Neural cell (in vitro differentiated cells): ENCODE measurements around the gene CCDC88C. TPM values are rescaled to one million over a fixed set of nuclear protein-coding genes. Genes with fewer than 3 reads are reported as not detected.

ENCODE experiments used
- H2AFZ ChIP-seq: fragments of 200-600, 300-800 bp; sonication (generic), shearing (Covaris generic); 2 replicates; pipeline ENCODE4 v1.6.0; 2014; ENCODE audit warnings: low read depth, mild to moderate bottlenecking, antibody characterized with exemption, low read length, moderate library complexity
- H3F3A ChIP-seq: fragments of 200-600 bp; shearing (Covaris generic); 2 replicates; pipeline ENCODE4 v1.6.1; 2016; ENCODE audit warnings: mild to moderate bottlenecking, moderate library complexity, mixed read lengths, antibody characterized with exemption, low read length; ENCODE audit not compliant: insufficient read depth, poor library complexity, severe bottlenecking
- H3K27ac ChIP-seq: fragments of 200-600, 300-800 bp; sonication (generic), shearing (Covaris generic); 2 replicates; pipeline ENCODE4 v1.5.1; 2014; ENCODE audit warnings: mild to moderate bottlenecking, low read length, moderate library complexity
- H3K27me3 ChIP-seq: fragments of 300-800, 200-600 bp; sonication (generic), shearing (Covaris generic); 2 replicates; pipeline ENCODE4 v1.6.0; 2014; ENCODE audit warnings: mild to moderate bottlenecking, low read depth, low read length, moderate library complexity; ENCODE audit not compliant: insufficient read depth
- H3K36me3 ChIP-seq: fragments of 300-800, 200-600 bp; sonication (generic), shearing (Covaris generic); 2 replicates; pipeline ENCODE4 v1.5.1; 2014; ENCODE audit warnings: mild to moderate bottlenecking, antibody characterized with exemption, low read length, moderate library complexity; ENCODE audit not compliant: insufficient read depth
- H3K4me2 ChIP-seq: fragments of 300-800, 200-600 bp; sonication (generic), shearing (Covaris generic); 2 replicates; pipeline ENCODE4 v1.6.0; 2014; ENCODE audit warnings: mild to moderate bottlenecking, low read length
- H3K4me3 ChIP-seq: fragments of 300-800, 200-600 bp; sonication (generic), shearing (Covaris generic); 2 replicates; pipeline ENCODE4 v1.5.1; 2014; ENCODE audit warnings: mild to moderate bottlenecking, low read length, moderate library complexity
- H3K79me2 ChIP-seq: fragments of 200-600 bp; shearing (Covaris generic); replicated peaks from 2 replicates; pipeline ENCODE4 v1.6.0; 2014; ENCODE audit warnings: mild to moderate bottlenecking, low read length, moderate library complexity; ENCODE audit not compliant: insufficient read depth
- H3K9ac ChIP-seq: fragments of 300-800, 200-600 bp; sonication (generic), shearing (Covaris generic); 2 replicates; pipeline ENCODE4 v1.6.1; 2016; ENCODE audit warnings: mild to moderate bottlenecking, low read length, mixed read lengths
- H3K9me2 ChIP-seq: fragments of 200-600 bp; shearing (Covaris generic); 2 replicates; pipeline ENCODE4 v1.6.1; 2016; ENCODE audit warnings: mild to moderate bottlenecking, low read length, mixed read lengths; ENCODE audit not compliant: insufficient read depth
- H3K9me3 ChIP-seq: fragments of 200-600, 300-800 bp; sonication (generic), shearing (Covaris generic); 2 replicates; pipeline ENCODE4 v1.6.1; 2016; ENCODE audit warnings: mild to moderate bottlenecking, mixed run types, low read length, moderate library complexity, mixed read lengths
- H4K20me1 ChIP-seq: fragments of 200-600 bp; shearing (Covaris generic); 2 replicates; pipeline ENCODE4 v1.6.1; 2016; ENCODE audit warnings: mild to moderate bottlenecking, mixed run types; ENCODE audit not compliant: insufficient read depth
- CTCF ChIP-seq: fragments of 450-650 bp; IDR thresholded peaks from 2 replicates; pipeline ENCODE4 v1.5.1; 2014; ENCODE audit warnings: antibody characterized with exemption, mild to moderate bottlenecking, moderate library complexity; ENCODE audit not compliant: poor library complexity, severe bottlenecking
- EP300 ChIP-seq: fragments of 450-650 bp; conservative IDR thresholded peaks from 2 replicates; pipeline ENCODE4 v1.6.1; 2014; ENCODE audit warnings: antibody characterized with exemption, mild to moderate bottlenecking, moderate library complexity; ENCODE audit not compliant: poor library complexity, severe bottlenecking
- EZH2 ChIP-seq: fragments of 200-600, 300-800 bp; shearing (Covaris generic), sonication (generic); IDR thresholded peaks from 2 replicates; pipeline ENCODE4 v1.6.1; 2014; ENCODE audit warnings: antibody characterized with exemption, low read length, borderline replicate concordance, mild to moderate bottlenecking; ENCODE audit not compliant: insufficient read depth, poor library complexity, severe bottlenecking
- MXI1 ChIP-seq: fragments of 450-650 bp; conservative IDR thresholded peaks from 2 replicates; pipeline ENCODE4 v1.6.1; 2014; ENCODE audit warnings: antibody characterized with exemption, mild to moderate bottlenecking; ENCODE audit not compliant: poor library complexity, severe bottlenecking
- POLR2AphosphoS5 ChIP-seq: IDR thresholded peaks from 2 replicates; pipeline ENCODE4 v1.6.1; 2012
- RAD21 ChIP-seq: fragments of 450-650 bp; conservative IDR thresholded peaks from 2 replicates; pipeline ENCODE4 v1.6.1; 2014; ENCODE audit warnings: antibody characterized with exemption, mild to moderate bottlenecking, moderate library complexity
- REST ChIP-seq: IDR thresholded peaks from 2 replicates; pipeline ENCODE4 v1.6.1; 2012; ENCODE audit warnings: borderline replicate concordance
- SMC3 ChIP-seq: fragments of 450-650 bp; conservative IDR thresholded peaks from 2 replicates; pipeline ENCODE4 v1.6.1; 2014; ENCODE audit warnings: antibody characterized with exemption, mild to moderate bottlenecking, moderate library complexity; ENCODE audit not compliant: poor library complexity
- TAF1 ChIP-seq: IDR thresholded peaks from 2 replicates; pipeline ENCODE4 v1.6.1; 2012; ENCODE audit warnings: low read depth
- polyA plus RNA-seq: library from polyadenylated mRNA; depleted of rRNA; stranded (reverse); fragments of >200 nt; gene quantifications from 2 replicates; pipeline ENCODE4 v1.2.3, GENCODE V29; 2014

Gene CCDC88C
- polyA plus RNA-seq, 1 donor from 2014 or later, result 20.1 TPM

GRCh38 chr14:91416744-91417119 is 888 bp downstream of the CCDC88C start:
- H2AFZ ChIP-seq, result no peak overlapping the region
- H3K79me2 ChIP-seq, result peaks cover 50% of the 10 kb centered on the region
- peak; percentile 13 for TF ChIP-seq MXI1
- no peak for TF ChIP-seq EZH2
- peak overlapping the region; percentile 76 for H3K9ac ChIP-seq
- H3K9me3 ChIP-seq, result no peaks in the 10 kb centered on the region
- H4K20me1 ChIP-seq, result no peaks in the 10 kb centered on the region
- H3K27me3 ChIP-seq, result no peaks in the 10 kb centered on the region
- H3K27ac ChIP-seq, result no peak overlapping the region
- H3F3A ChIP-seq, result no peaks in the 10 kb centered on the region
- H3K9me2 ChIP-seq, result no peaks in the 10 kb centered on the region
- H3K4me2 ChIP-seq, result peak overlapping the region; percentile 58
- peak overlapping the region; percentile 95 for H3K4me3 ChIP-seq
- H3K36me3 ChIP-seq, result no peaks in the 10 kb centered on the region

- H3K79me2 ChIP-seq, result peaks cover 56% of the 10 kb centered on the region
- H3K4me2 ChIP-seq, result peak overlapping the region; percentile 58
- H3K27me3 ChIP-seq, result no peaks in the 10 kb centered on the region
- no peak overlapping the region for H3K27ac ChIP-seq
- no peaks in the 10 kb centered on the region for H4K20me1 ChIP-seq
- no peaks in the 10 kb centered on the region for H3F3A ChIP-seq
- peak overlapping the region; percentile 76 for H3K9ac ChIP-seq
- no peak overlapping the region for H2AFZ ChIP-seq
- H3K36me3 ChIP-seq, result no peaks in the 10 kb centered on the region
- H3K9me3 ChIP-seq, result no peaks in the 10 kb centered on the region
- peak overlapping the region; percentile 95 for H3K4me3 ChIP-seq
- no peaks in the 10 kb centered on the region for H3K9me2 ChIP-seq
- TF ChIP-seq POLR2AphosphoS5 (no peak), EP300 (no peak), SMC3 (no peak), CTCF (no peak), RAD21 (no peak), REST (no peak), EZH2 (no peak), MXI1 (no peak), TAF1 (no peak)
Observed at GRCh38 chr14:91415794-91416743, 1.6 kb downstream of the CCDC88C start.
